H1 (cell line): ENCODE results near the gene ZNF490. TPM values are rescaled to one million over a fixed set of nuclear protein-coding genes. Genes with fewer than 3 reads are reported as not detected.

Experiments
- polyA plus RNA-seq, 7 experiments: library from polyadenylated mRNA; depleted of rRNA in 3 of 7; stranded (reverse) in 5 of 7; unstranded in 2 of 7; fragments of >200 nt in 5 of 7; fragments of 200-250 nt in 2 of 7; gene quantifications; 1 replicate in 5 of 7; 2 replicates in 1 of 7; 4 replicates in 1 of 7; pipeline versions ENCODE4 v1.2.1 to v1.2.3, GENCODE V29; 2011 to 2013; ENCODE audit warnings: missing spikeins in 2 of 7, mixed read lengths in 2 of 7
- total RNA-seq: library from RNA; stranded (reverse); fragmentation: NEBNext Ultra II Directional; extraction: Animal tissue kit (Norgen Biotek cat#: 25700); gene quantifications from 2 replicates; pipeline ENCODE4 v1.2.1, GENCODE V29; 2021
- TF ChIP-seq, protein P1 (sequence below): fragments of 300-600 bp; sonication (generic); IDR thresholded peaks from 2 replicates; pipeline ENCODE4 v1.7.1; 2012; ENCODE audit warnings: low read length, moderate library complexity, mild to moderate bottlenecking, inconsistent platforms; ENCODE audit not compliant: insufficient replicate concordance

The ZNF490 gene
- total and polyA plus RNA-seq, 2 of the 8 experiments (the other 6 are each of a cell fraction or from before 2014, with no cell fraction given): 1.7 to 9.0 TPM

- TF ChIP-seq, protein P1, sequence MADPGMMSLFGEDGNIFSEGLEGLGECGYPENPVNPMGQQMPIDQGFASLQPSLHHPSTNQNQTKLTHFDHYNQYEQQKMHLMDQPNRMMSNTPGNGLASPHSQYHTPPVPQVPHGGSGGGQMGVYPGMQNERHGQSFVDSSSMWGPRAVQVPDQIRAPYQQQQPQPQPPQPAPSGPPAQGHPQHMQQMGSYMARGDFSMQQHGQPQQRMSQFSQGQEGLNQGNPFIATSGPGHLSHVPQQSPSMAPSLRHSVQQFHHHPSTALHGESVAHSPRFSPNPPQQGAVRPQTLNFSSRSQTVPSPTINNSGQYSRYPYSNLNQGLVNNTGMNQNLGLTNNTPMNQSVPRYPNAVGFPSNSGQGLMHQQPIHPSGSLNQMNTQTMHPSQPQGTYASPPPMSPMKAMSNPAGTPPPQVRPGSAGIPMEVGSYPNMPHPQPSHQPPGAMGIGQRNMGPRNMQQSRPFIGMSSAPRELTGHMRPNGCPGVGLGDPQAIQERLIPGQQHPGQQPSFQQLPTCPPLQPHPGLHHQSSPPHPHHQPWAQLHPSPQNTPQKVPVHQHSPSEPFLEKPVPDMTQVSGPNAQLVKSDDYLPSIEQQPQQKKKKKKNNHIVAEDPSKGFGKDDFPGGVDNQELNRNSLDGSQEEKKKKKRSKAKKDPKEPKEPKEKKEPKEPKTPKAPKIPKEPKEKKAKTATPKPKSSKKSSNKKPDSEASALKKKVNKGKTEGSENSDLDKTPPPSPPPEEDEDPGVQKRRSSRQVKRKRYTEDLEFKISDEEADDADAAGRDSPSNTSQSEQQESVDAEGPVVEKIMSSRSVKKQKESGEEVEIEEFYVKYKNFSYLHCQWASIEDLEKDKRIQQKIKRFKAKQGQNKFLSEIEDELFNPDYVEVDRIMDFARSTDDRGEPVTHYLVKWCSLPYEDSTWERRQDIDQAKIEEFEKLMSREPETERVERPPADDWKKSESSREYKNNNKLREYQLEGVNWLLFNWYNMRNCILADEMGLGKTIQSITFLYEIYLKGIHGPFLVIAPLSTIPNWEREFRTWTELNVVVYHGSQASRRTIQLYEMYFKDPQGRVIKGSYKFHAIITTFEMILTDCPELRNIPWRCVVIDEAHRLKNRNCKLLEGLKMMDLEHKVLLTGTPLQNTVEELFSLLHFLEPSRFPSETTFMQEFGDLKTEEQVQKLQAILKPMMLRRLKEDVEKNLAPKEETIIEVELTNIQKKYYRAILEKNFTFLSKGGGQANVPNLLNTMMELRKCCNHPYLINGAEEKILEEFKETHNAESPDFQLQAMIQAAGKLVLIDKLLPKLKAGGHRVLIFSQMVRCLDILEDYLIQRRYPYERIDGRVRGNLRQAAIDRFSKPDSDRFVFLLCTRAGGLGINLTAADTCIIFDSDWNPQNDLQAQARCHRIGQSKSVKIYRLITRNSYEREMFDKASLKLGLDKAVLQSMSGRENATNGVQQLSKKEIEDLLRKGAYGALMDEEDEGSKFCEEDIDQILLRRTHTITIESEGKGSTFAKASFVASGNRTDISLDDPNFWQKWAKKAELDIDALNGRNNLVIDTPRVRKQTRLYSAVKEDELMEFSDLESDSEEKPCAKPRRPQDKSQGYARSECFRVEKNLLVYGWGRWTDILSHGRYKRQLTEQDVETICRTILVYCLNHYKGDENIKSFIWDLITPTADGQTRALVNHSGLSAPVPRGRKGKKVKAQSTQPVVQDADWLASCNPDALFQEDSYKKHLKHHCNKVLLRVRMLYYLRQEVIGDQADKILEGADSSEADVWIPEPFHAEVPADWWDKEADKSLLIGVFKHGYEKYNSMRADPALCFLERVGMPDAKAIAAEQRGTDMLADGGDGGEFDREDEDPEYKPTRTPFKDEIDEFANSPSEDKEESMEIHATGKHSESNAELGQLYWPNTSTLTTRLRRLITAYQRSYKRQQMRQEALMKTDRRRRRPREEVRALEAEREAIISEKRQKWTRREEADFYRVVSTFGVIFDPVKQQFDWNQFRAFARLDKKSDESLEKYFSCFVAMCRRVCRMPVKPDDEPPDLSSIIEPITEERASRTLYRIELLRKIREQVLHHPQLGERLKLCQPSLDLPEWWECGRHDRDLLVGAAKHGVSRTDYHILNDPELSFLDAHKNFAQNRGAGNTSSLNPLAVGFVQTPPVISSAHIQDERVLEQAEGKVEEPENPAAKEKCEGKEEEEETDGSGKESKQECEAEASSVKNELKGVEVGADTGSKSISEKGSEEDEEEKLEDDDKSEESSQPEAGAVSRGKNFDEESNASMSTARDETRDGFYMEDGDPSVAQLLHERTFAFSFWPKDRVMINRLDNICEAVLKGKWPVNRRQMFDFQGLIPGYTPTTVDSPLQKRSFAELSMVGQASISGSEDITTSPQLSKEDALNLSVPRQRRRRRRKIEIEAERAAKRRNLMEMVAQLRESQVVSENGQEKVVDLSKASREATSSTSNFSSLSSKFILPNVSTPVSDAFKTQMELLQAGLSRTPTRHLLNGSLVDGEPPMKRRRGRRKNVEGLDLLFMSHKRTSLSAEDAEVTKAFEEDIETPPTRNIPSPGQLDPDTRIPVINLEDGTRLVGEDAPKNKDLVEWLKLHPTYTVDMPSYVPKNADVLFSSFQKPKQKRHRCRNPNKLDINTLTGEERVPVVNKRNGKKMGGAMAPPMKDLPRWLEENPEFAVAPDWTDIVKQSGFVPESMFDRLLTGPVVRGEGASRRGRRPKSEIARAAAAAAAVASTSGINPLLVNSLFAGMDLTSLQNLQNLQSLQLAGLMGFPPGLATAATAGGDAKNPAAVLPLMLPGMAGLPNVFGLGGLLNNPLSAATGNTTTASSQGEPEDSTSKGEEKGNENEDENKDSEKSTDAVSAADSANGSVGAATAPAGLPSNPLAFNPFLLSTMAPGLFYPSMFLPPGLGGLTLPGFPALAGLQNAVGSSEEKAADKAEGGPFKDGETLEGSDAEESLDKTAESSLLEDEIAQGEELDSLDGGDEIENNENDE: no peak
These were observed 13.0 kb downstream of the ZNF490 start (continued) for GRCh38 chr19:12597594-12597993.
